Measurements from ENCODE around the gene PLA2G4A. TPM values are rescaled to one million over a fixed set of nuclear protein-coding genes. Genes with fewer than 3 reads are reported as not detected.

The PLA2G4A gene
- total RNA-seq, 1 experiment from 2014 or later = 0.39 TPM

- H3K79me2 ChIP-seq (ENCODE audit: insufficient read depth, low read length) = no peaks in the 10 kb centered on the region
- no peaks in the 10 kb centered on the region for H3K27me3 ChIP-seq (ENCODE audit: insufficient read depth, low read length)
- Mint-ChIP-seq H3K4me1 (no peaks in the 10 kb centered on the region), H3K27ac (no peak overlapping the region), H3K36me3 (ENCODE audit: insufficient read depth in 1 of 3, low read depth in 3 of 3) (peaks cover 0 to 15% (median 2%) of the 10 kb centered on the region in 3 experiments; a peak in 6 of 7 replicates), H3K9me3 (peaks cover 3 to 13% of the 10 kb centered on the region in 2 experiments; a peak in 4 of 5 replicates), H3K4me3 (no peak overlapping the region), H3K27me3 (ENCODE audit: low read depth) (no peaks in the 10 kb centered on the region)
- H3K18ac ChIP-seq (ENCODE audit: insufficient read length, low read depth, low read length) = no peak overlapping the region
- no peaks in the 10 kb centered on the region for H3K79me1 ChIP-seq (ENCODE audit: insufficient read depth, low read depth, low read length, poor library complexity, severe bottlenecking)
- no peak overlapping the region for H2AFZ ChIP-seq (ENCODE audit: low read length)
- no peak overlapping the region for H3K9ac ChIP-seq (ENCODE audit: extremely low read depth, insufficient read length, low read length)
- no peak overlapping the region for H4K5ac ChIP-seq (ENCODE audit: insufficient read length, low read depth, low read length)
- no peak overlapping the region for H2BK120ac ChIP-seq (ENCODE audit: low read depth, low read length, poor library complexity, severe bottlenecking)
- no CpG with 5 or more reads among the region's 4 CpGs for WGBS (ENCODE audit: extremely low coverage, insufficient read length, low lambda C conversion rate)
- no peak overlapping the region for H2BK15ac ChIP-seq (ENCODE audit: low read depth, low read length)
- no peak overlapping the region for H3K27ac ChIP-seq (ENCODE audit: insufficient read length, low read depth, low read length)
- no peak overlapping the region for H2BK5ac ChIP-seq (ENCODE audit: insufficient read length, low read length)
- H3K4ac ChIP-seq (ENCODE audit: low read depth, low read length) = no peak overlapping the region
- no peaks in the 10 kb centered on the region for H3K9me3 ChIP-seq (ENCODE audit: control insufficient read depth, low read depth, low read length)
- H3K4me1 ChIP-seq (ENCODE audit: insufficient read depth, low read length) = no peaks in the 10 kb centered on the region
- H4K20me1 ChIP-seq (ENCODE audit: control insufficient read depth, insufficient read depth, insufficient read length) = no peaks in the 10 kb centered on the region
- no peak overlapping the region for H2AK5ac ChIP-seq (ENCODE audit: insufficient read length, low read length)
- no peak overlapping the region for H2BK12ac ChIP-seq (ENCODE audit: insufficient read length, low read depth, low read length)
- H4K91ac ChIP-seq (ENCODE audit: insufficient read length, low read depth, low read length) = no peak overlapping the region
- no peak for DNase-seq
- no peak overlapping the region for H4K8ac ChIP-seq (replicated peaks; ENCODE audit: insufficient read length, low read depth, low read length)
- no peak overlapping the region for H3K14ac ChIP-seq (ENCODE audit: insufficient read depth, low read length)
- no peak for TF ChIP-seq CTCF (conservative IDR thresholded peaks at IDR 0.05)
- no peak overlapping the region for H2BK20ac ChIP-seq (ENCODE audit: low read depth, low read length, poor library complexity, severe bottlenecking)
- no peak overlapping the region for H3K4me2 ChIP-seq (ENCODE audit: insufficient read depth, insufficient read length, low read length)
- H3K23ac ChIP-seq (ENCODE audit: insufficient read length, low read depth, low read length) = no peak overlapping the region
- H3K23me2 ChIP-seq (ENCODE audit: insufficient read length, low read depth, low read length, poor library complexity, severe bottlenecking) = no peaks in the 10 kb centered on the region
- no peak overlapping the region for H3K56ac ChIP-seq (ENCODE audit: insufficient read length, low read depth, low read length)
- H3T11ph ChIP-seq (ENCODE audit: low read length) = no peak overlapping the region
These were observed 204.4 kb downstream of the PLA2G4A start for GRCh38 chr1:187032982-187033692.
